GM21381 (cell line): Measurements from ENCODE around the gene MBD6.
"Not testable (repeated sequence)": the region's sequence is repeated elsewhere in the genome, so short reads cannot be mapped to it uniquely, and the experiment has no call there.

ENCODE experiments used
- ATAC-seq: cut with Tn5 transposase; IDR thresholded peaks from one replicate; pipeline ENCODE4 v1.9.1; 2021; ENCODE audit warnings: mild to moderate bottlenecking, moderate library complexity; ENCODE audit not compliant: unreplicated experiment

Gene MBD6

DNA sequence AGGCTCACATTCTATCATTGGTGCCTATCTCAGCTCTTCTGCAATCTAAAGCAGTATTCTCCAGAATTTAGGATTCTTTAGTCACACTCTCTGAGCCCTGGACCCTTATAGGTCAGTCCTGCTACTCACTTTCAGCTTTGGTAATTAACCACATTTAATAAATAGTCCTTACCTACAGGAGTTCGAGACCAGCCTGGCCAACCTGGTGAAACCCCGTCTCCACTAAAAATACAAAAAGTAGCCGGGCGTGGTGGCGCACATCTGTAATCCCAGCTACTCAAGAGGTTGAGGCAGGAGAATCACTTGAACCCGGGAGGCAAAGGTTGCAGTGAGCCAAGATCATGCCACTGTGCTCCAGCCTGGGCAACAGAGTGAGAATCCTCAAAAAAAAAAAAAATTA lies 8.9 kb upstream of the MBD6 start:
- ATAC-seq, result not testable (repeated sequence)

DNA sequence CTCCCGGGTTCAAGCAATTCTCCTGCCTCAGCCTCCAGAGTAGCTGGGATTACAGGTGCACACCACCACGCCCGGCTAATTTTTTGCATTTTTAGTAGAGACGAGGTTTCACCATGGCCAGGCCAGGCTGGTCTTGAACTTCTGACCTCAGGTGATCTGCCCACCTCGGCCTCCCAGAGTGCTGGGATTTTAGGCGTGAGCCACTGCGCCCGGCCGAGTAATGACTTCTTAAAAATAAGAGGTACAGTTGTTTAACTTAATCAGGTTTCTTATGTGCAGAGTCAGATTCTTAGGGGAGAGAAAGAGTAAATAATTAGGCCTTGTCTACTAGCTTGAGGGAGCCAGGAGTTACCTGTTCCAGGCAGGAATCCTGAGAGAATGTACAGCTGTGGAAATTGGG lies 8.4 kb upstream of the MBD6 start:
- not testable (repeated sequence) for ATAC-seq

DNA sequence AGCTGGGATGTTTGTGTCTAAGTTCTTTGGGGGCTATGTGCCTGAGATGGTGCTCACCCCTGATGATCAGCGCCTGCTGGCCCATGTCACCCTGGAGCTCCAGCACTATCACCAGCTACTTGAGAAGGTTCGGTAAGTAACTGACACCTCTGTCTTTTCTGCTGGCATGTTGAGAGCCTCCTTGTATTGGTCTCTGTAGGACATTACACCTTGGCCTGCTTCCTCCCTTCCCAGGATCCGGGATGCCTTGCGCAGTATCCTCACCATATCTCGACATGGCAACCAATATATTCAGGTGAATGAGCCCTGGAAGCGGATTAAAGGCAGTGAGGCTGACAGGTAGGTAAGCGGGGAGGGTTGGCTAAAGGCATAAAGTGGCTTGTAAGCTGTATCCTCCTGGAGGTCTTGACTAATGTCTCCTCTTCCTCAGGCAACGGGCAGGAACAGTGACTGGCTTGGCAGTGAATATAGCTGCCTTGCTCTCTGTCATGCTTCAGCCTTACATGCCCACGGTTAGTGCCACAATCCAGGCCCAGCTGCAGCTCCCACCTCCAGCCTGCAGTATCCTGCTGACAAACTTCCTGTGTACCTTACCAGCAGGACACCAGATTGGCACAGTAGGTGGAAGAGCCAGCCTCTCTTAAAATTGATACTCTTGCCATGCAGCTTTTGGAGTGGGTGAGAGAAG lies 7.8 kb upstream of the MBD6 start:
- no peak for ATAC-seq

DNA sequence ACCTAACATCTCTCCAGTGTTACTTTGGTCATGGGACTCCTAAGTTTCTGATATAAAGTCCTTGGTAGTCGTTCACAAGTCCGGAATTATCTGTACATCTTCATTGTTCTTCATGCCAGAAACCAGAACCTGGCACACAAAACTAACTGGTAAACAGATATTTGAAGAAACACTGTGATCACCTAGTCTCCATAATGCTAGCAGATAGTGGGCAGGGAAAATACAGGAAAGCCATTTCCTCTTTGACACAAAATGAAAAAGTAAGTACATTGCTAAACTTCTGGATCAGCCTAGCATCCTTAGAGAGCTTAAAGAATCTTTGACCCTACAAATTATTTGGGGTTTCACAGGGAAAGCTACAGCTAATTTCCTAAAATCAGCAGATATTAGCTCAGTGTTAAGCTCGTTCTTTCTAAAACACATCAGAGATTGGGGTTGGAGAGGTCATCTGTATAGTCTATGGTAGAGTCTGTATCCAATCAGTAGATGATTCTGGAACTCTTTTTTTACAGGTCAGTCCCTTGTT lies 7.2 kb upstream of the MBD6 start:
- no peak for ATAC-seq

DNA sequence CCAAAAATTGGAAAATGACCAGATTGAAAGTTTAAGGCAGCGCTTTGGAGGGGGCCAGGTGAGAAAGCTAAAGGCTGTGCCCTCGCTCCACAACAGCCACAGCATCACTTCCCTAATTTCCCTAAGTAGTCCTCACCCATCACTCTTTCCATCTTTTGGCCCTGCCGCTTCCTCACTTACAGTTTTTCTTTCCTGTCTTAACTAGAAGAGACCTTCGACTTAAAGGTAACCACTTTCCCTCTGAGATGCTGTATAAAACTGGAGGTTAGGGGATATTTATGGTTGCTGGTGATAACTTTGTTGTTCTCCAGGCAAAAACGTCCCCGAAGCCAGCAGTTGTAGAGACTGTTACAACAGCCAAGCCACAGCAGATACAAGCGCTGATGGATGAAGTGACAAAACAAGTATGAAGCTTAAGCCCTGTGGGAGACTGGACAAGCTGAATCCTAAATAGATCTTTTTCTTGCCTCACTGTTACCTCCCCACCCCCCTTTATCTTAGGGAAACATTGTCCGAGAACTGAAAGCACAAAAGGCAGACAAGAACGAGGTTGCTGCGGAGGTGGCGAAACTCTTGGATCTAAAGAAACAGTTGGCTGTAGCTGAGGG lies 6.6 kb upstream of the MBD6 start:
- ATAC-seq, result no peak

DNA sequence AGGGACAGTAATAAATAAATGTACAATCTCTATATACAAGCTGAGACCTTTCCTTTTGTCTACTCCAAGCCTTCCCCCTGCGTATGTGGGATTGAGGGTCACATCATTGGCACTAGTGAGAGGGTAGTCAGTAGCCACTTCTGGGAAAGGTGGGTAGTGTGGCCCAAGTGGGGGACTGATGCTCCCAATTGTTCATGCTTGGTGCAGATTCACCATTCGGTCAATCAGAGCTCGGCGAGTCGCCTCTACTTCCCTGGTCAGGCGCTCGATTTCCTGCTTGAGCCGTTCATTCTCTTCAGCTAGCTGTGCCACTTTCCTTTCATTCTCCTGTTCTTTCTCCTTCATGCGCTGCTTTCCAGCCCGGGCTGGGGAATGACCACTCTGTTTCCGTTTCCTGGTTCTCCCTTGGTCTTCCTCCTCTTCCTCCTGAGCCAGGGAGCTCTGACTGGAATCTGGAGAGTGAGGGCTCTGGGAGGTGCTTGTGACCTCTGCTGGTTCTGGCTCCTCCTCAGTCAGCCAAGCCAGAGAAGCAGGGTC lies 5.9 kb upstream of the MBD6 start:
- no peak for ATAC-seq

DNA sequence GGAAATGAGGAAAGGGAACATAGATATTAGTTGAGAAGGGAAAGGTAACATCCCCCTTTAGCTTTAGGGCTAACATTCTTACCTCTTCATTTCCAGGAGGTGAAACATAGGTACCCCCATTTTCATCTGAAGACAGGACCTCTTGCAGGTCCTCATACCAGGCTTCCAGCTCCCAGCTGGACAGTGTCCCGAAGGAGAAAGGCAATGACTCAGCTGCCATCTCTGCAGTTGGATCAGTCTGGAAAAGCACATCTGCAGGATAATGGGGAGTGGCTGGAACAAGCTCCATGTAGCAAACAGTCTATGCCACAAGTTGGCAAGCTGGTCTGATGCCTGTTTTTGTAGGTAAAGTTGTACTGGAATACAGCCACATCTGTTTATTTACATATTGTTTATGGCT lies 5.4 kb upstream of the MBD6 start:
- no peak for ATAC-seq

DNA sequence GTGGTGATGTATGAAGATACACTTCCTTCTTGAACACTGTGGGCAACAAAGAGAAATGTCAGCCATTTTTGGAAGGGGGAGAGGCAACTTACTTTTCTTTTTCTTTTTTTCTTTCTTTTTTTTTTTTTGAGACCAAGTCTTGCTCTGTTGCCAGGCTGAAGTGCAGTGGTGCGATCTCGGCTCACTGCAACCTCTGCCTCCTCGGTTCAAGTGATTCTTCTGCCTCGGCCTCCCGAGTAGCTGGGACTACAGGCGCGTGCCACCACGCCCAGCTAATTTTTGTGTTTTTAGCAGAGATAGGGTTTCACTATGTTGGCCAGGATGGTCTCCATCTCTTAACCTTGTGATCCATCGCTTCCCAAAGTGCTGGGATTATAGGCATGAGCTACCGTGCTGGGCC lies 4.9 kb upstream of the MBD6 start:
- not testable (repeated sequence) for ATAC-seq

DNA sequence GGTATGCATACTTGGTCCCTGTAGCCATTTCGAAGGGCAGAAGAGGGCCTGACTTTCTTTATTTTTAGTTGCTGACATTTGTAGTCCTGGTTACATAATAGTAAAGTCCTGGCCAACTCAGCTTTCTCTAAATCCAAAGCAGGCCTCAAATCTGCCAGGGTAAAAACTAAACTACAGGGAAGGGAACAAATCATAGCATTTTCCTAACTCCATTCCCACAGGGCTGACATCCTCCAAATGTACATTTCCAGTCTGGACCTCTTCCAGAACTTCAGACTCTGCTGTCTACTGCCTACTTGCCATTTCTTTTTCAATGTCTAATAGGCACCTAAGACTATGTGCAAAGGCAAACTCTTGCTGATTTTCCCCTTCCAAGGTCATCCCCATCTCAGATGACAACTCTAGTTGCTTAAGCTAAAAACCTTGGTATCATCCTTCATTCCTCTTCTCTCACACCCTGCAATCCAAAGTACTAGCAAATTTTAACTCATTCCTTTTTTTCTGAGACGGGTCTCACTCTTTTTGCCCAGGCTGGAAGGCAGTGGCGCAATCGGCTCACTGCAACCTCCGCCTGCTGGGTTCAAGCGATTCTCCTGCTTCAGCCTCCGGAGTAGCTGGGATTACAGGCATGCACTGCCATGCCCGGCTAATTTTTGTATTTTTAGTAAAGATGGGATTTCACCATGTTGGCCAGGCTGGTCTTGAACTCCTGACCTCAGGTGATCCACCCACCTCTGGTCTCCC lies 4.3 kb upstream of the MBD6 start:
- ATAC-seq, result no peak

DNA sequence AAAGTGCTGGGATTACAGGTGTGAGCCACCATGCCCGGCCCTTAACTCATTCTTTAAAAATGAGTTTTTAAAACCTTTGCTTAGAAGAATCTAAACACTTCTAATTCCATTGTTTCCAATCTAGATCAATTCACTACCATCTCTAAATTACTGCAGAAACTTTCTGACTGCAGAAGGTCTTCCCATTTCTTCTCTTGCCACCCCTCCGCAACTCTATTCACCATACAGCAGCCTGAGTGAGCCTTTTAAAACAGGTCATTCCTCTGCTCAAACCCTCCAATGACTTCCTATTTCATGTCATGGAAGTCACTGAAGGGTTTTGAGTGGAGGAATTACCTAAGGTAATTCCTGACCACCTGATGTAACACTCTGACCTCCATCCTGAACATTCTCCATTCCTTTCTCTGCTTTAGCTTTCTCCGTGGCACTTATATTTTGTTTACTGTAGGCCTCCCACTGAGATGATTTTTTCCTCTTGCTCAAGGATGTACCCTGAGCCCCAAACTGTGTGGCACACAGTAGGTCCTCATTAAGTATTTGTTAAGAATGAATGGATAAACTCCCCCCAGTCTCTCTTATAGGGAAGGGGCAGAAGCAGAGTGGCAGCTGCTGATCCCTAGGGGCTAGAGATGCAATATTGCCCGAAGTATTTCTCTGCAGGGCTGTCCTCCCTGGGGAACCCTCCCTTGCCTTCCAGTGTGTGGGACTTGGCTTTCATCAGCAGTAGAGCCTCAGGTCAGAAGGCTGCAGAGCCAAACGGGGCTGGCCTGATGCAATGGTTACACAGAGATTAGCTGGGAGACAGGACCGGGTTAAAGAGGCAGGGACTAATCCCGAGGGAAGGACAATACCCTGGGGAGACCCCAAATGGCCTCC lies 3.5 kb upstream of the MBD6 start:
- no peak for ATAC-seq

DNA sequence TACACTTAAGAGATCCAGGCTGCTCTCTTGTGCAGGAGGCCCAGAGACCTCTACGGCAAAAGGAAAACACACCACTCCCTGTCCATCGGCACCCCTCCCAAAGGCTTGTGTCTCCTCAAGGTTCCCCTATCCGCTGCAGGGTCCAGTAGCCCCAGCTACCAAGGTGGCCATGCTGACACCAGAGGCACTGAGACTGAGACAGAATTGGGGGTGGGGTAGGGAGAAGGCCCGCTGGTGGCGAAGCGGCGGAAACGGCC lies 2.9 kb upstream of the MBD6 start:
- ATAC-seq, result peak; percentile 1

DNA sequence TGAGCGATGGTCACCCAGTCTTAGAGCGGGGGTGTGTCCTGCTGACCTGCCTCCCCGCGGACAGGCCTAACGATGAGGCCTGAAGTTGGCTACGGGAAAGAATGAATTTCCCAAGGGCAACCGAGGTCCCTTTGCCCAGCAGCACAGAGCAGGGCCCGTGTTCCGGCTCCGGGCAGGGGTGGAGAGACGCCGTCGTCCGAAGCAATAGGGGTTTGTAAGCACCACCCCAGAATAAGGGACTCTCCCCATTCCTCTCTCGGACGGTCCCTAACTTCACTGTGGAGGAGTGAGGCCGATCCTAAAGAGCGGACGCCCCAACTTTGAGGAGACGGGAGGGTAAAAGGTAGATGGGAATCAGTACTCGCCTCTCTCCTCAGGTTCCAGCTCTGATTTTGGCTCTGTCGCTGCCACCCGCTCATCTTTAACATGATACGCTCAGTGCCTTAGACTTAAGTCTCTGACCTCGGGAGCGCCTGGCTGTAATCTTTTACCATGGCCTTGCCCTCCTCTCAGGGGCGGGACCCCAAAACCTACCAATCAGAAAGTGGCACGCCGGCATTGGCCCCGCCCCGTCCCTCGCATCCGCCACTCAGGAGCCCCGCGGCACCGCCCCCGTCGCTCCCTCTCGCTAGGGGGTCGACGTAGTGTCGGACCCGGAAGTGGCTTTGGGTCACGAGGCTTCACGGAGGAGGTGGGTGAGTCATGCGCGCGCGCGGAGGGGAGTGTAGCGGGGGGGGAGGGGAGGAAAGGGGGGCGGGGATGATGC lies 2.4 kb upstream of the MBD6 start, which contains the start of gene DDIT3:
DDIT3 (minus strand) TSS at position 462 of the 766 bp plus-strand sequence. CDS start 3,108 bp downstream, outside the sequence.
- peak; percentile 65 for ATAC-seq

DNA sequence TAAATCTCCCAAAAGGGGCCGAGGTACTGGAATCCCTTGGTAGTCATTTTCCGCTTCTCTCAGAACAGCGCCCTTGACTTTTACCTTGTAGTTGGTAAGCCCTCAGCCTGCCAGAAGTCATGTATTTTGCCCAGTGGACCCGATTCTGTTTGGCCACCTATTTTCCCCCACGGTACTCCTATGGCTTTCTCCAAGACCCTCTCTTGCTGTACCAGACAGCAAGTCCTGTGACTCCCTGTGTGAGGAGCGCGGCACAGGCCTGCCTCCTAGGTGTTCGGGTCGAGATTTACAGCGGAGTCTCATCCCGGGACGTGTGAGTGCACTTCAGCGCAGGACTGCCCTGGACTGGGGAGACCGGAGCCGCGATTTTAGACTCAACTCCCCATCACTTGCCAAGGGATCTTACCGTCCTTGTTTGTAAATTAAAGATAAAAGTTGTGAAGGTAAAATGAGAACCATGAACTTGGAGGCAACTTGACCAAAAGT lies 1.1 kb upstream of the MBD6 start:
- no peak for ATAC-seq

DNA sequence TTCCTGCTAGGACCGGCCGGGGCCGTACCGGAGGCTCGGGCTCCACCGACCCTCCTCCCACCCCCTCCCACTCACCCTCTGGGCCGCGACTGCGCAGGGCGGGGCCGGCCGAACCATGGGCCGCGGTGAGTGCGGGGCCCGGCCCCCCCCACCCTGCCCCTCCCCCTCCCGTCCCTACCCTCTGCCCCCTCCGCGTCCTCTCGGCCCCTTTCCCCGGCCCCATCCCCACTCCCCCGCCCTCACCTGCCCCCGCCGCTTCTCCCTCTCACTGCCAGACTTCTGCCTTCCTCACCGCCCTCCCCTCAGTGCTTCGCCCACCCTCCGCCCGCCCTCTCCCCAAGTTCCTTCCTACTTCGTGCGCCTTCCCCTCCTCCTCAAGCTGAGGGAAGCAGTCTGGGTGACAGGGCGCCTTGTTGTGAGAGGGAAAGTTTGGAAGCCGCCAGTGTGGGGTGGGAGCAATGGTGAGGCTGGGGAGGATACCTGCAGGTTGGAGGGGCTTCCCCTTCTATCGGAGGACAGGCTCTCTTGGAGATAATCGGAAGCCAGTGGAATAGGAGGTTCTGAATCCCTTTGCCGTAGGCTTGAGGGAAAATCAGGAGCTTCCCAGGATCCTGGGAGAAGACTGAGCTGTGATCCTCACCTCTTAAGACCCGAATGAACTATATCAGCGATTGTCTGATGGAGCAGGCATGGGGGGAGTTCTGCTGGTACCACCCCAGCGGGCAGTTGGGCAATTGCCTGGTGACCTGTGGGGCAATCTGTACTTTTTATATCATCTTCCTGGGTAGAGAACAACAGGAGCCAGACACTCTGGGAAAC lies 472 bp downstream of the MBD6 start:
- ATAC-seq, result no peak

DNA sequence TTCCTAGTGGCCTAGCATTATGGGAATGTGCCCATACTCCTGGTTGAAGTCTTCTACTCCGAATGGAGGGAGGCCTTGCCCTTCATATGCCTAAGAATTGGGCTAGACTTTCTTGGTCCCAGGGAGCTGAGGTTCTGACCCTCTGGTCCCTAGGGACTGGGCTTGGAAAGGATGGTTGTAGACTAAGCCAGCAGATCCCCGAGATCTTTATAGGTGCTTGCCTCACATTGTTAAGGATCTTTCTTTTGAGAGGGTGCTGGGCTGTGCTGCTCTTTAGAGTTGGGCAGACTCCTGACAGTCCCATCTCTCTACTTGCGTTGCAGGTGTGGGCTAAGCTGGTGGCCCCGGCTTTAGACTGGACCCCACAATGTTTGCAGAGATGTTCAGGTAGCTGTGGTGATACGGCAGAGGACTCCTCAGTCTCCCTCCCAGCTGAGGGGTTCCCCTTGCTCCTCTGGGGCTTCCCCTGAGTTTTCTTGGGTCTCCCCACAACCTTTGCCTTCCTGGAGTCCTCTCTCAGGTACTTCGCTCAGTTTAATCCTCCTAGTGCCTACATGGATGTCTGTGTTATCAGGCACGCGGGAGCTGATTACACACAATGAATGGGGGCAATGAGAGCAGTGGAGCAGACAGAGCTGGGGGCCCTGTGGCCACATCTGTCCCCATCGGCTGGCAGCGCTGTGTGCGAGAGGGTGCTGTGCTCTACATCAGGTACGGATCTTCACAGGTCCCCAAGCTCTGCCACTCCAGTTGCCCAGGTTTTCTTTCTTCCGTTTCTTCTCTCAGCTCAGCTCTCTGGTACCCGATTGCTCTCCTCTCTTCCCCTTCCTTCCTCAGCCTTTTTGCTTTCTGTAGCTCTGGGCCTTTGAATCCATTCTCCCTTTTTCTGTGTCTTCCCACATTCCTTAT lies 1.3 kb downstream of the MBD6 start:
- ATAC-seq, result no peak

DNA sequence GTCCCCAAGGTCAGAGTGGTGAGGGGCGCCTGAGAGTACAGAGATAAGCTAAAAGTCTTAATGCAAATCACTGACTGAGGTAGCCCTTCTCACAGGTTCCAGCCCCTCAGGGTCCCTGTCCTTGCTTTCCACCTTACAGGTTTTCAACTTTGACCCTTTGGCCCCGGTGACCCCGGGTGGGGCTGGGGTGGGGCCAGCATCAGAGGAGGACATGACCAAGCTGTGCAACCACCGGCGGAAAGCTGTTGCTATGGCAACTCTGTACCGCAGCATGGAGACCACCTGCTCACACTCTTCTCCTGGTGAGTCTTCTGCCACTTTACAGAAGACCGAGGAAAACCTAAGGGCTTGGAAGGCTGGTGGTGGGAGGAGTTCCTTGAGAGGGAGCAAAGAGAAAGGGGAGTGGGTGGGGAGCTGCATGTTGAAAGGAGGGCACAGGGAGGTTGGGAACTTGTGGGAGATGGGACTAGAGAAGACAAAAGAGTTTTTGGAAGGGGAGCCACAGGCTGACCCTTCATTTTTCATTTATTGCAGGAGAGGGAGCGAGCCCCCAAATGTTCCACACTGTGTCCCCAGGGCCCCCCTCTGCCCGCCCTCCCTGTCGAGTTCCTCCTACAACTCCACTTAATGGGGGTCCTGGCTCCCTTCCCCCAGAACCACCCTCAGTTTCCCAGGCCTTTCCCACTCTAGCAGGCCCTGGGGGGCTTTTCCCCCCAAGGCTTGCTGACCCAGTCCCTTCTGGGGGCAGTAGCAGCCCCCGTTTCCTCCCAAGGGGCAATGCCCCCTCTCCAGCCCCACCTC lies 2.4 kb downstream of the MBD6 start:
- ATAC-seq, result no peak
